HL-60 (cell line): ENCODE results near the gene TMPRSS2.

Experiments
- DNase-seq, 2 experiments: peaks; one replicate each; pipeline ENCODE4 v3.0.0-alpha.2; 2010 to 2020; ENCODE audit warnings: low read depth in 1 of 2, low spot score in 1 of 2
- H3K27ac ChIP-seq: fragments of 250-450 bp; sonication (Bioruptor Pico); replicated peaks from 2 replicates; pipeline ENCODE4 v1.5.1; 2020; ENCODE audit warnings: mild to moderate bottlenecking, moderate library complexity
- H3K27me3 ChIP-seq: fragments of 250-450 bp; sonication (Bioruptor Pico); 2 replicates; pipeline ENCODE4 v1.5.1; 2021; ENCODE audit warnings: mild to moderate bottlenecking, moderate library complexity; ENCODE audit not compliant: insufficient read depth, poor library complexity, severe bottlenecking
- H3K4me3 ChIP-seq: replicated peaks from 2 replicates; pipeline ENCODE4 v1.5.1; 2011; ENCODE audit warnings: mild to moderate bottlenecking, control low read depth, low read length; ENCODE audit not compliant: insufficient read depth
- CTCF ChIP-seq: IDR thresholded peaks from one replicate; pipeline ENCODE4 v1.5.1; 2011; ENCODE audit warnings: low read length, control low read depth, inconsistent platforms; ENCODE audit not compliant: insufficient read depth
- GABPA ChIP-seq: IDR thresholded peaks from 2 replicates; pipeline ENCODE4 v1.6.1; 2012; ENCODE audit warnings: low read depth
- POLR2AphosphoS5 ChIP-seq: IDR thresholded peaks from 2 replicates; pipeline ENCODE4 v1.6.1; 2012; ENCODE audit warnings: low read depth
- REST ChIP-seq: IDR thresholded peaks from 2 replicates; pipeline ENCODE4 v1.6.1; 2012; ENCODE audit warnings: low read depth; ENCODE audit not compliant: insufficient replicate concordance
- SPI1 ChIP-seq: IDR thresholded peaks from 2 replicates; pipeline ENCODE4 v1.6.1; 2012; ENCODE audit warnings: low read depth, mild to moderate bottlenecking, borderline replicate concordance

TMPRSS2 gene

GRCh38 chr21:41453198-41453597 is 54.8 kb downstream of the TMPRSS2 start:
- H3K27ac ChIP-seq = no peak overlapping the region
- no peak for DNase-seq
- no peaks in the 10 kb centered on the region for H3K27me3 ChIP-seq
- no peak overlapping the region for H3K4me3 ChIP-seq
- TF ChIP-seq REST (no peak), SPI1 (no peak), CTCF (no peak), POLR2AphosphoS5 (no peak), GABPA (no peak)

- Histone ChIP-seq H3K27ac (no peak overlapping the region), H3K4me3 (no peak overlapping the region), H3K27me3 (no peaks in the 10 kb centered on the region)
- DNase-seq = no peak
- no peak for TF ChIP-seq SPI1
- no peak for TF ChIP-seq POLR2AphosphoS5
- no peak for TF ChIP-seq GABPA
- no peak for TF ChIP-seq CTCF
- no peak for TF ChIP-seq REST
Measured at GRCh38 chr21:41451753-41452676, 55.9 kb downstream of the TMPRSS2 start.

- no peak for DNase-seq
- Histone ChIP-seq H3K27me3 (no peaks in the 10 kb centered on the region), H3K27ac (no peak overlapping the region), H3K4me3 (no peak overlapping the region)
- TF ChIP-seq CTCF (no peak), SPI1 (no peak), REST (no peak), POLR2AphosphoS5 (no peak), GABPA (no peak)
Measured at GRCh38 chr21:41449613-41450012, 58.3 kb downstream of the TMPRSS2 start.
